NAMALWA (cell line): ENCODE results near the gene GSAP.
"Not testable (repeated sequence)": the region's sequence is repeated elsewhere in the genome, so short reads cannot be mapped to it uniquely, and the experiment has no call there.

ENCODE experiments used
- DNase-seq: peaks from one replicate; pipeline ENCODE4 v3.0.0-alpha.2; 2015; ENCODE audit warnings: low spot score

The GSAP gene, protein sequence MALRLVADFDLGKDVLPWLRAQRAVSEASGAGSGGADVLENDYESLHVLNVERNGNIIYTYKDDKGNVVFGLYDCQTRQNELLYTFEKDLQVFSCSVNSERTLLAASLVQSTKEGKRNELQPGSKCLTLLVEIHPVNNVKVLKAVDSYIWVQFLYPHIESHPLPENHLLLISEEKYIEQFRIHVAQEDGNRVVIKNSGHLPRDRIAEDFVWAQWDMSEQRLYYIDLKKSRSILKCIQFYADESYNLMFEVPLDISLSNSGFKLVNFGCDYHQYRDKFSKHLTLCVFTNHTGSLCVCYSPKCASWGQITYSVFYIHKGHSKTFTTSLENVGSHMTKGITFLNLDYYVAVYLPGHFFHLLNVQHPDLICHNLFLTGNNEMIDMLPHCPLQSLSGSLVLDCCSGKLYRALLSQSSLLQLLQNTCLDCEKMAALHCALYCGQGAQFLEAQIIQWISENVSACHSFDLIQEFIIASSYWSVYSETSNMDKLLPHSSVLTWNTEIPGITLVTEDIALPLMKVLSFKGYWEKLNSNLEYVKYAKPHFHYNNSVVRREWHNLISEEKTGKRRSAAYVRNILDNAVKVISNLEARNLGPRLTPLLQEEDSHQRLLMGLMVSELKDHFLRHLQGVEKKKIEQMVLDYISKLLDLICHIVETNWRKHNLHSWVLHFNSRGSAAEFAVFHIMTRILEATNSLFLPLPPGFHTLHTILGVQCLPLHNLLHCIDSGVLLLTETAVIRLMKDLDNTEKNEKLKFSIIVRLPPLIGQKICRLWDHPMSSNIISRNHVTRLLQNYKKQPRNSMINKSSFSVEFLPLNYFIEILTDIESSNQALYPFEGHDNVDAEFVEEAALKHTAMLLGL

DNA sequence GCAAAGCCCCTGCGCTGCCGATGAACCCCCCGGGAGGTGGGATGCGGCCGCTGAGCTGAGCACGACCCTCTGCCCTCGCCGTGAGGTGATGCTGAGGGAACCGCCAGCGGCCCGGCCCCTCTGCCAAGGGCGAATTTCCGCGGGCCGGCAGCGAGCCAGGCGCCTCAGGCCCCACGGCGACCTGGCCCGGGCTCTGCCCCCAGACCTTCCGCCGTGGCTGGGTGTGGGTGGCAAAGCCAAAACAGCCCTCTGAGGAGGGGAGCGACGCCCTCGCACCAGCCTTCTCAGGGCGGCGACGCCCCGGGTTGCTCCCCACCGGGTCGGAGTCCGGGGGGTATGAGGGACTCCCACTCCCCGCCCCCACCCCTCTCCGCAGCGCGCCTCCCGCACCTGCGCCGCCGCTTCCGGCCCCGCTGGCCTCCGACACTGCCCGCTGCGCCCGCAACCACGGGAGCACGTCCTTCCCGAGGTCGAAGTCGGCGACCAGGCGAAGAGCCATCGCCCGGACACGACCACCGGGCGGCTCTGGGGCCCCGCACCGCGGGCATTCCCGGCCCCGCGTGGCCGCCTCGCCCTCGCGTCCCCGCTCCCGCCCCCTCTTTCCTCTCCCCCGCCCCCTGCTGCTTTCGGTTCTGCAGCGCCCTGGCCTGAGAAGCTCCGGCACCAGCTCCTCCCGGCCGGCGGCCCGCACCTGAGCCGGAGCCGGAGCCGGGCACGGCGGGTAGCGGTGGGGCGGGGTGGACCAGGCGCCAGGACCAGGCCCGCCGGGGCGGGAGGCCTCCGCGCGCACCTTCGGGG is at the start of gene GSAP:
GSAP (minus strand) TSS at position 527 of the 798 bp plus-strand sequence; CDS start at position 499, 28 bp downstream.
- DNase-seq: peak; percentile 61

DNA sequence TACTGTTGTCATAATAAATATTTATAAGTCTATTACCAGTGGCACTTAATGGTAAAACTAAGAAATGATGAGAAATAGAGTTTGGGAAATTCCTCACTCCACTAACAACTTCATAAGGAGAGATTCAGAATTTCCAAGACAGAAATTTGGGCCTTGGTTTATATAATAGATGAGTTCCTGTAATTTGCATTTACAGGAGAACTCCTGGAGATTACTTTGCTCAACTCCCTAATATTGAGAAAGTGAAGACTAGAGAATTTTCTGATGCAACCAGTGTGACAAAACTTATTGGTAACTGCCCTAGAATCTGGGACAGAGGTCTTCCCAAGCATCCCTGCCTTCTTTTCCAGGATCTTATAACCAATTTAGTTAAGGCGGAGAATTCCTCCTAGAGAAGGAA is 49.1 kb upstream of the GSAP start:
- no peak for DNase-seq

DNA sequence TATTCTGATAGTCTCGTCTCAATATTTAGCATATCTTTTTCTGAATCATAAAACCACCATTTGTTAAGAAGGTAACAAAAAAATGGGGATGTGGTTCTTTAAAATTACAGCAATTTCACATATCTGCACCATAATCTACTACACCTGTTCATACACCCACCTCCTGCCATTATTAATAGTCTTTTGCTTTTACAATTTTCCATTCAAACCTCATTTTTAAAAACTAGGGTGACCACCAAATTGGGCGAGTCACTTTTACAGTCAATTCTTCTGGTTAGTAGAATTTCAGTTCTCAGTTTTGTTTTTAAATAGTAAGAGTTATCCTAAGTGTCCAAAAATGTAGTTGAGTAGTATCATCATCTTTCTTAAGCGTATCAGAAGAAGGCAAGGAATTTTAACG is 48.4 kb upstream of the GSAP start:
- no peak for DNase-seq

DNA sequence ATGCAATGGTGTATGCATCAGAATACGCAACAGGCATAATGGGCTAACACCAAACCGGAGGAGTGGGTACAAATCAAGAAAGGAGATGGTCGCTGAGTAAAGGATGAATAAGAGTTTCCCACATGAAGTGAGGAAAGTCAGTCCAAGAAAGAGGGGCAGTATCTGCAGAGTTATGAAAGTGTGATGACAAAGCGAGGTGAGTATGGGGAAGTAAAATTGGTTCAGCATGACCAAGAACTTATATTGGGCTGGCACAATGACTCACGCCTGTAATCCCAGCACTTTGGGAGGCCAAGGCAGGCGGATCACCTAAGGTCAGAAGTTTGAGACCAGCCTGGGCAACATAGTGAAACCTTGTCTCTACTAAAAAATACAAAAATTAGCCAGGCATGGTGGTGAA is 47.5 kb upstream of the GSAP start:
- DNase-seq: not testable (repeated sequence)

DNA sequence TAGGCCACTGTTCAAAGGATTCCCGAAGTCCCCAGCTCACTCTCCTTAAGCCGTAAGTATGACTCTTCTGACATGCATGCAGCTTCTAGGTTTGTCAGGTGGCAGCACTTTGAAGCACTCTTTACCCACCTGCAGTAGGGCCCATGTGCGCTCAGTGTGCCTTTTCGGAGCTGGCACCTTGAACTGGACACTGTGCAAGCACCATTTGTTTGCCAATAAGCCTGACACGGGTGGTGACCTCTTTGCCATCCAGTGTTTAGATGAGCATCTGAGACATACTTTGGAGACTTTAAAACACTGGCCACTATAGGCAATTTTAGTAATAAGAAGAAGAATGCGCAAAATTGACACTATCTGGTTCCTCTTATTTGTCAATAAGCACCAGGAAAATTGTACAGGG is 45.7 kb upstream of the GSAP start:
- DNase-seq: no peak

DNA sequence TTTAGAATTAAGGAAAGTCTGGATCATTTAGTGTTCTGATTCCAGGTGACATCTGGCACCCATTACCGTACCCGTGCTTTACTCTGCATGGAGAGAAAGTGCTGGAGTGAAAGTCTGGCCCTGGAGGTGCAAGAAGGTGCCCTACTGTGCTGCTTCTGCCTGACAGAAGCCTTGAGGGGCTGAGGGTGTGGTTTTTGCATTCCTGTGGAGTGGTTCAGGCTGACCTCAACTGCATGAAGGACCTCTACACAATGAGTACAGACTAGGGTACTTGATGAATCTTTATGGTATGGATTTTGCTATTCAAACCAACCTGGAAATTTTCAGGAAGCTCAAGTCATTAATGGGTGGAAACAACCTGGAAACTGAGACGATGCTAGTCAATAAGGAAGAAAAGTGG is 45.1 kb upstream of the GSAP start:
- no peak for DNase-seq

DNA sequence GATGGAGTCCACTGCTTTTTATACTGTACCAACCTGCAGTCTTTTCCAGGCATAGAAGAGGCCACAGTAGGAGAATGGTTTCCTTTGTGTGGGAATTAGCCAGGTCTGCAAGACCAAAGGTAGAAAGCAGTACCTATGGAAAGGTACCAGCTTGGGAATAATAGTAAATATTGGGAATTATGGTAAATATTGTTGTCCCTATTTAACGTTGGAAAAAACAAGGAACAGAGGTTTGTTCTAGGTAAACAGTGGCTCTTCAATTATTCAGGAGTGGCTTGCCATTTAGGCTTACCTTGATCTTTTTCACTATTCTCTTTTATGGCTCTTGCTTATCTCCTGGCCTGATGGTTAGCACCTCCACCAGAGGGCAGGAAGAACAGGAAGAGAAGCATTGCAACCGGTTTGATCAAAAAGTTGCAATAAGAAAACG is 43.9 kb upstream of the GSAP start:
- DNase-seq: no peak

DNA sequence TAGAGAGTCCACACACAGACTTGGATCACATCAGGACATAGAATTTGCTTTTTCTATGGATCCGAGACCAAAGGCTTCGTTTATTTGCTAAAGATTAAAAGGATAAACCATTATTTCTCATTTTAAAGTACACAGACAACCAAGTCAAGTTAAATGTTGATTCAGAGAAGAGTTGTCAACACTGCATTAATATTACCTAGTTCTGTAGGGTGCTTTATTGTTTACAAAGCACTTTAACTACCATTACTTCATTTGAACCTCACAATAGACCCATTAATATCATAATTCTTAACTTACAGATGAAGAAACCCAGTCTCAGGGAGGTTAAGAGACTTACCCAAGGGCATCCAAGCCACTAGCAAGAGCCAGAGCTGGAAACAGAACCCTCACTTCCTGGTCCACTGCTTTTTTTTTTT is 43.2 kb upstream of the GSAP start:
- DNase-seq: no peak

DNA sequence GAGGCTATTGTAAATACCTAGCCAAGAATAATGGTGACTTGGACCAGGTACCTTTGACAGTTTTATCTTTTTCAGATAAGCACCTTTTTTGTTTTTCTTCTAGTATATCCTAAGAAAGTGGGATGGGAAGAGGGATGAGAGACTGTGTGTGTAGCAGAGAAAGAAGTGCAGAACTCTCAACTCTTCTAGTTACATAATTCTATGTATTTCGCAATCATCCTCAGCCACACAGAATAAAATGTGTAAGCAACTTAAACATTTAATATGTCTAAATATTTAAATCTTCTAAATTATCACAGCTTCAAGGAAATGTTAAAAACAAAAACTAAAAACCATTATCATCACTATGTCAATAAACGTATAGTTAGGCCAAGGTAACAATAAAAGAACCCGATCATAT is 42.6 kb upstream of the GSAP start:
- DNase-seq: no peak

DNA sequence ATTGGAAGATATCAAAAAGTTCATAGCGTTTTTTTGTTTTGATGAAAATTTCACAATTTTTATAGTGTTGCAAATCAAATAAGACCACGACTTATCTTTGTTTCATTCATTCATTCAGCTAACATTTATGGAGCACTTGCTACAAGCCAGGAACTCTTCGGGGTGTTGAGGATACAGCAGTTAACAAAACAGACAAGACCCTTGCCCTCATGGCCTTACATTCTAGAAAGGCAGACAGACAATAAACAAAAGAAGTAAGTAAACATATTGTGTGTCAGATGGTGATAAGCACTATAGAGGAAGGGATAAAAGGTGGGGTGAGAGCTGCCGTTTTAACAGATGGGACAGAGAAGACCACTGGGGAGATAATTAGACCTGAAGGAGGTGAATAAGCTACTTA is 41.6 kb upstream of the GSAP start:
- DNase-seq: no peak

DNA sequence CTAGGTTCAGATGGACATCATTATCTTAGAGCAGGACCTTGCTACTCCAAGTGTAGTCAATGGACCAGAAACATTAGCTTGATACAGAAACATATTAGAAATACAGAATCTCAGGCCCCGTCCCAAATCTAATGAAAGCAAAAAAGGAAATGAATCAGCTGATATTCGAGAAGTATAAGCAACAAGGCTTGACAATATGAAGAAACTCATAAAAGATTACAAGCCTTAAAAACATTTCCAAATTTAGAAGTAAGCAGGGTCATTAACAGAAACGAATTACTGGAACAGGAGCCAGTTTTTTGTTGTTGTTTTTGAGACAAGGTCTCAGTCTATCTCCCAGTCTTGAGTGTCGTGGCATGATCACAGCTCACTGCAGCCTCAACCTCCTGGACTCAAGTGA is 40.5 kb upstream of the GSAP start:
- no peak for DNase-seq

DNA sequence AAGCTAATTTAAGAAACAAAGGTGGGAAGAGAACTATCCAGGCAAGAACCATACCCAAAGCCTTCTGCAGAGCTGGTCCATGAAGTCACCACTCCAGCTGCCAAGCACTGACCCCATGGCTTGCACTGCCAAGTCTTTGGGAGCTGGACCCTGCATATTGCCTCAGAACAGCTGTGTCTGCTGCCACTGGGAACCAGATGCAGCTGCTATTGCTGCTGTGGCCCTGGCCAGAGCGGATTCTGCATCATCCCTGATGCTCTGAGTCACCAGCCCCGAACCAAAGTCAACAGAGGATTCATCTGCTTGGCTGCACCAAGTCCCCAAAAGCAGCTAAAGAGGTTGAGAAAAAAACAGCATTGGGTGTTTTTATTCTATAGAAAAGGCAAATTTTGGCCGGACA is 39.2 kb upstream of the GSAP start:
- no peak for DNase-seq

DNA sequence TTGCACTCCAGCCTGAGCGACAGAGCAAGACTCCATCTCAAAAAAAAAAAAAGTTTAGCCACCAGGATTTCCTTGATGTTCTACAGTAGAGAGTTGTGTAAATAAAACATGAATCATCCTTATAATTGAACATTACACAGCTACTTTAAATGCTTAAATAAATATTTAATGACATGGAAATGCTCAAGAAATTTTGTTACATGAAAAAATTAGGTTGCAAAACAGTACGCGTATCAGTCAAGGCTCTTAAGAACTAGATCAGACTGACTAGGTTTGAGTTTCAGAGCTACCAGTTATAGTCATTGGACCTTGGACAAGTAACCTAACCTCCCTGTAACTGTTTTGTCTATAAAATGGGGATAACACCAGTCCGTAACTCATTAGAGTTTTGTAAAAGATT is 38.7 kb upstream of the GSAP start:
- DNase-seq: no peak

DNA sequence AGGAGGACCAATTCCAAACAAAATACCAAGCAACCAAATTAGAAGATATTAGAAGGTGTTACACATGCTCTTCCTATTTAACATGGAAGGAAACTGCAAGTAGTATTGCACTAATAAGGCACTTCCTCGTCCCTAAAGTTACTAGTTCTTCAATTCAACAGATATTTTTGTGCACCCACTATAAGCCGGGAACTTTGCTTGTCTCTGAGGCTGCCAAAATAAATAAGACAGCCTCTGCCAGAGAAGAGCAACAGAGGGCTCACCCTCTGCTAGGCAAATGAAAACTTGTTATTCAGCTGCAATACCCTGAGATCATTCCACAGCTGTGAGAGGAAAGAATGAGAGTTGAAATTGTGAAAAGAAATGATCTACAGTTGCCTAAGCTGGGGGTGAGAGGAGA is 37.4 kb upstream of the GSAP start:
- DNase-seq: no peak

DNA sequence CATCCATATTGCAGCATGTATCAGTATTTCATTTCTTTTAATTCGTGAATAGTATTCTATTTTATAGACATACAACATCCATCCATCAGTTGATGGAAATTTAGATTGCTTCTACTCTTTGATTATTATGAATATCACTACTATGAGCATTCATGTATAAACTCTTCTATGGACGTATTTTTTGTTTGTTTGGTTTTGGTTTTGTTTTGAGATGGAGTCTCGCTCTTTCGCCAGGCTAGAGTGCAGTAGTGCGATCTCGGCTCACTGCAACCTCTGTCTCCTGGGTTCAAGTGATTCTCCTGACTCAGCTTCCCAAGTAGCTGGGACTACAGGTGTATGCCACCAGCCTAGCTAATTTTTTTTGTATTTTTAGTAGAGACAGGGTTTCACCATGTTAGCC is 35.8 kb upstream of the GSAP start:
- DNase-seq: not testable (repeated sequence)

DNA sequence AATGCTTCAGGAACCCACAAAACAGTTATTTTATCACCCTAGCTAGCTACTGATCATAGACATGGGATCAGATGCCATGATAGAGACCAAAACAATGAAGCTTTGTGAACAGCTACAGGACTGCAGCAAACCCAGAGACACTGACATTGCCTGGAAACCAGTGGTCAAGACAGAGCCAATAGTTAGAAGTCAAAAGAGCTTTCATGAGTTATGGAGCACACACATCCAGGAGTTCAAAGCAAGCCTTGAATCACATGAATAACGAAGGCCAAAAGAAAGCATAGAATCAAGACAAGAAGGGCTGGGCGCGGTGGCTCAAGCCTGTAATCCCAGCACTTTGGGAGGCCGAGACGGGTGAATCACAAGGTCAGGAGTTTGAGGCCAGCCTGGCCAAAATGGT is 34.5 kb upstream of the GSAP start:
- no peak for DNase-seq

DNA sequence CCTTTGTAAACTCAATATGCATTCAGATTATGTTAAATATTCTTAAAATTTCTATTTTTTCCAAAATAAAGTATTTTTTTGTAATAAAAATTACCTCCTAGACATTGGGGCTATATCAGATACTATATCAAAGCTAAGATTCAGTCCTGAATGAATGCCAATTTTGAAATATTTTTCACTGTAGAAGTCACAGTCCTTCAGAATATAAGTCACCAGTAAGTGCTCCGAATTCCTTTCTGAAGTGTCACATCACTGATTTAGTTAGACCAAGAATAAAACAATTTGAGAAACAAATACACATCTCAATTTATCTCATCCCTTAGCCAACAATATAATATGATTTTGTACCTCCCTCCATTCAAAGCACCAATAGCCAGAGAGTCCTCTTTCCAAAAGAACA is 33.9 kb upstream of the GSAP start:
- no peak for DNase-seq

DNA sequence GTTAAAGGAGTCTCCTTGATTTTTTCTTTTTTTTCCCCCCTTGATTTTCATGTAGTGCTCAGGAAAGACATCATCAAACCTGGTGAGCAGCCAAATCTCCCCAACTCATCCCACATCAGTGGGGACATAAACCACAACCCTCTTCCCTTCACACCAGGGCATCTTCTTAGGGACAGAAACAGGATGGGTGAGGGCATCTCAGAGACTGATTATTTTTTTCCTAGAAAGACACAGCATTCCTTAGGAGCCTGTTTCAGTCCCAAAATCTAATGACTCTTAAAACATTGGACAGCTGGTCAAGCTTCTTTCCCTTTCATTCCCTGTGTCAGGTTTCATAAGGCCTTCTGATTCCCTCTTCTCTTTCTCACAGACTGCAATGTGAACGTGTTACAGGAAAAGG is 31.5 kb upstream of the GSAP start:
- no peak for DNase-seq

DNA sequence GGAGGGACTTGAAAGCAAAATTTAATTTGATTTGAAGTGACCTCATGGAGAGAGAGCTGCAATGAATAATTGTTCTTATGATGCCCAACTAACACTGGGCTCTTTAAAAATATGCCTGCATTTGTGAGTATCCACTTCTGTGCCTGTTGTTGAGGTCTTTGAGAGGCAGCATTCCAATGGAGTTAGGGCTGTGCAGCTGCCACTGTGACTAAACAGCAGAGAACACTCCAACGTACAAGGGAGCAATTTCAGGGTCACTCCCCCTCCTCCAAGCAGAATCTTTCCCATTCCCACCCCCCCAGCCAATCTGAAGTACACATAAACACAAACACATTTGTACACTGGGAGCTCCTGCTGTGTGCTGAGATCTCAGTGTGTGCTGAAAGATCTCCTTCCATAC is 28.0 kb upstream of the GSAP start:
- DNase-seq: no peak

DNA sequence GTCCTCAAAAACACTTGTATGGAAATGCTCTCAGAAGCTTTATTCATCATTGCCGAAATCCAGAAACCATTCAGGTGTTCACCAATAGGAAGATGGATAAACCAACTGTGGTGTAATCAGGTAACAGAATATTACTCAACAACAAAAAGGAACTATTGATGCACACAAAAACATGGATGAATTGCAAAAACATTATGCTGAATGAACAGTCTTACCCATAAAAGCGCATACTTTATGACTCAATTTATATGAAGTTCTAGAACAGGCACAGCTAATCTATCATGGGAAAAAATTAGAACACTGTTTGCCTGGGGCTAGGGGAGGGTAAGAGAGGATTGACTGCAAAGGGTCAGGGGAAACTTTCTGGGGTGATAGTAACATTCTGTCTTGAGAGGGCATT is 26.9 kb upstream of the GSAP start:
- DNase-seq: no peak

DNA sequence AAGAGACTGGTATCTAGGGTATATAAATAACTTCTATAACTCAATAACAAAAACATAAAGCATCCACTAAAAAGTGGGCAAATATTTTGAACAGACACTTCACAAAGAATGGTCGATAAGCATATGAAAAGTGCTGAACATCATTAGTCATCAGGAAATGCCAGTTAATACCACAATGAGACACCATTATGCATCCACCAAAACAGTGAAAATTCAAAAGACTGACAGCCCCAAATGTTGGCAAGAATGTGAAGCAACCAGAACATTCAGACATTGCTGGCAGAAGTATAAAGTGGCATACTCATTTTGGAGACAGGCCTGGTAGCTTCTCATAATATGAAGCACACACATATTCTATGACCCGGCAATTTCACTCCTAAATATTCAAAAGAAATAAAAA is 26.5 kb upstream of the GSAP start:
- DNase-seq: no peak

DNA sequence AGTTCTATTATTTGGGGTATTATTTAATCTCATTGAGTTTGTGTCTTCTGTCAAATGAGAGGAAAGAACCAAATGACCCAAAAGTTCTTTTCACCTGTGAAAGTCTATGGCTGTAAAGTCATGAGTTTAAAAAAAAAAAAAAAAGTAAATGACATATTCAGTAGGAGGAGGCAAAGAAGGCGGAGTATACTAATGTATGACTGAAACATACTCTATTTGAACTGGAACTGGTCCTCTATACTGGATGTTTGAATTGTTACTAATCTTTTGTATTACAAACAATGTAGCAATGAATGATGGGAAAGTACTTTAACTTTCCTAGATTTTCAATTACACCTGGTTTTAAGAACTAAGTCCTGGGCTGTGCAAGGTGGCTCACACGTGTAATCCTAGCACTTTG is 24.9 kb upstream of the GSAP start:
- no peak for DNase-seq

DNA sequence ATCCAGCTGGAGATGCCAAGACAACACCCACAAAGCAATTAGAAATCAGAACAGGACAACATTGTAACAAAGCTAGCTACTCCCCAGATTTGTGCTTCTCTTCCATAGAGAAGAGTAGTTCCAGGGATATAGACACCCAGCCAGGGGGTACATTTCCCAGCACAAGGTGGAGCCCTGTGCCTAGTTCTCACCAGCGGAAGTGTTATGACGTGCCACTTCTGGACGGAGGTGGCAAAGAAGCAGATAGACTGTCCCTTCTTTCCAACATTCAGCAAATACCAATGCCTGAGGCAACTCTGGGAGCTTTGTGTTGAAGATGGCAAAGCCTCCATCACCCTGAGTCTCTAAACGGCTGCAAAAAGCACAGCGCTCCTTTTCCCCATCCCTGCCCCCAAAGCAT is 23.4 kb upstream of the GSAP start:
- no peak for DNase-seq
